ENCODE data around the gene NFYC. TPM values are rescaled to one million over a fixed set of nuclear protein-coding genes. Genes with fewer than 3 reads are reported as not detected.

NFYC gene
- total and polyA plus RNA-seq, 4 experiments from 2014 or later, result 47.7 to 73.6 (median 68.8) TPM

DNA sequence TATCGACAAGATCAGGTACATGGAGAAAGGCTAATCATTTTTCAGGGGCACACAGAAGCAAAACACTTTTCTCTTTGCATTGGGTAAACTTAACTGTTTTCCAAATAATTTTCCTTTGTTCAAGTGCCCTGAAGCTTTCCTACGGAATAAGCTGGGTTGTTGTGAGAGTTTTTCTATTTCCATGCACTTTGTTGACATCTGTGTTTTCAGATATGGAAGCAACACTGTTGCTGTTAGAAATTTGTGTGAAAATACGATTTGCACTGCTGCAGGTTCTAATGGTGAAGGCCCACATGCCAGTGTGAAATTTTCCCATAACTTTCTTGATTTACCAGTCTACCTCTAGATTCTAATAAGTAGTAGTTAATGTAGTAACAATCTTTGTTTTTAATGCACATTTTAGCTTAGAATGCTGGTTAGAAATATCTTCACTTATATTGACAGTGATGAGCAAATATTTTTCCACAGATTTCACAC lies 18.3 kb downstream of the NFYC start:
- Mint-ChIP-seq H3K27ac (peak overlapping the region; percentile 29 to 98 (median 87)), H3K36me3 (peaks cover 7 to 14% of the 10 kb centered on the region in 2 donors), H3K4me1 (peaks cover 33 to 79% (median 54%) of the 10 kb centered on the region in 4 donors), H3K27me3 (no peaks in the 10 kb centered on the region), H3K4me3 (peak overlapping the region; percentile 88 to 98 (median 95)), H3K9me3 (no peaks in the 10 kb centered on the region)
- peak overlapping the region; percentile 57 for H3K27ac ChIP-seq (ENCODE audit: low read depth, low read length)
- H3K4me3 ChIP-seq (ENCODE audit: low read length in 2 of 2), result peak overlapping the region; percentile 37 to 58
- no peaks in the 10 kb centered on the region for H3K36me3 ChIP-seq (ENCODE audit: insufficient read depth, low read length)
- no peak for DNase-seq
- ChIA-PET CTCF (ENCODE audit: partially characterized antibody) (interaction anchor here (1.4 to 1.9 kb wide), 2 partner anchors 41 to 64 kb away, joined by 4 to 7 read pairs; no protein-coding TSS in a partner anchor), POLR2A (ENCODE audit: partially characterized antibody) (interaction anchor here (0.9 to 10.0 kb wide), 3 partner anchors 10 to 17 kb away, joined by 3 to 137 read pairs (median 4); partner anchors contain the start of gene NFYC)
- no peaks in the 10 kb centered on the region for H3K27me3 ChIP-seq (ENCODE audit: insufficient read depth, low read length)
- peaks cover 66% of the 10 kb centered on the region for H3K4me1 ChIP-seq (ENCODE audit: insufficient read depth, low read length)
- intact Hi-C loops (cut with micrococcal nuclease), result loop anchor here (1.0 kb wide), 1 partner anchor 18 kb away; no protein-coding TSS in a partner anchor
- no peaks in the 10 kb centered on the region for H3K9me3 ChIP-seq (ENCODE audit: control insufficient read depth in 1 of 2, low read length in 2 of 2)

DNA sequence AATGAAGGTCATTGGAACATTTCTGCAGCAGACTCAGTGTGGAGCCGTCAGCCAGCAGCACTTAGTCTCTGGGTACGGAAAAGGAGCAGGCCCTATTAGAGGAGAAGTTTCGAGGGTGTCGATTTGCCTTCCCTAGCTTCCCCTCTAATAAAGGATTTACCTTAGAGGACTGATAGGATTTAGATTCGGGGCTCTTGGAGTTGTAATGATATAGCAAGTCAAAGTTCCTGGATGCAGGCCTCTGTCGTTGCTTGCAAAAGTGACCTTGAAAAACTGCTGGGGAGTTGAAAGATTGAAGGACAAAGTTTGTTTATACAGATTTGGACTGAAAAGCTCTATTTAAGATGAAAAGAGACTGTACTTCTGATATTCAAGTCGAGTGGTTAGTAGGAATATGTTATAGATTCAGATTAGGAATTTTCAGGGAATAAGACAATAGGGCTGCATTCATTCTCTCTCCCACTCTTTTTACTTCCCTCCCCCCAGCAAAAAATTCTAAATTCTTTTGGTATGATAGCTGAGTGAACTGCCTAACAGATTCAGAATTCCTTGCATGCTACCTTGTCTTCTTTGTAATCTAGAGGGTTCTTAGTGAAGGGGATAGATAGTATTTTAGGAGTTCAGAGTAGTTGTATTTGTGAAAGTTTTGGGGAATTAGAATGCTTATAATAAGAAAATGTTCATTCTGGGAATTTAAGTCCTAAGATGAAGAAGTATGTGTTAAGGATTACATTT lies 19.2 kb downstream of the NFYC start:
- Histone ChIP-seq H3K9me3 (ENCODE audit: control insufficient read depth in 1 of 2, low read length in 2 of 2) (no peaks in the 10 kb centered on the region), H3K27ac (ENCODE audit: low read depth, low read length) (peak overlapping the region; percentile 57), H3K4me1 (ENCODE audit: insufficient read depth, low read length) (peaks cover 61% of the 10 kb centered on the region), H3K4me3 (ENCODE audit: low read length in 2 of 2) (no peak overlapping the region), H3K36me3 (ENCODE audit: insufficient read depth, low read length) (no peaks in the 10 kb centered on the region), H3K27me3 (ENCODE audit: insufficient read depth, low read length) (no peaks in the 10 kb centered on the region)
- Mint-ChIP-seq H3K9me3 (no peaks in the 10 kb centered on the region), H3K36me3 (peaks cover 7 to 14% of the 10 kb centered on the region in 2 donors), H3K27ac (peak overlapping the region in 5 of 7 donors; percentile 2 to 87 (median 53)), H3K27me3 (no peaks in the 10 kb centered on the region), H3K4me3 (peak overlapping the region in 7 of 8 donors; percentile 7 to 95 (median 29)), H3K4me1 (peaks cover 32 to 81% (median 56%) of the 10 kb centered on the region in 4 donors)
- intact Hi-C loops (cut with micrococcal nuclease), result no loop called here
- ChIA-PET CTCF (ENCODE audit: partially characterized antibody) (interaction anchor here (1.3 to 1.9 kb wide), 3 partner anchors 41 to 64 kb away, joined by 3 to 7 read pairs (median 4); no protein-coding TSS in a partner anchor), POLR2A (ENCODE audit: partially characterized antibody) (interaction anchor here (0.6 to 10.0 kb wide), 2 partner anchors 17 to 1155 kb away, joined by 3 to 137 read pairs; partner anchors contain the start of gene NFYC)
- no peak for DNase-seq

DNA sequence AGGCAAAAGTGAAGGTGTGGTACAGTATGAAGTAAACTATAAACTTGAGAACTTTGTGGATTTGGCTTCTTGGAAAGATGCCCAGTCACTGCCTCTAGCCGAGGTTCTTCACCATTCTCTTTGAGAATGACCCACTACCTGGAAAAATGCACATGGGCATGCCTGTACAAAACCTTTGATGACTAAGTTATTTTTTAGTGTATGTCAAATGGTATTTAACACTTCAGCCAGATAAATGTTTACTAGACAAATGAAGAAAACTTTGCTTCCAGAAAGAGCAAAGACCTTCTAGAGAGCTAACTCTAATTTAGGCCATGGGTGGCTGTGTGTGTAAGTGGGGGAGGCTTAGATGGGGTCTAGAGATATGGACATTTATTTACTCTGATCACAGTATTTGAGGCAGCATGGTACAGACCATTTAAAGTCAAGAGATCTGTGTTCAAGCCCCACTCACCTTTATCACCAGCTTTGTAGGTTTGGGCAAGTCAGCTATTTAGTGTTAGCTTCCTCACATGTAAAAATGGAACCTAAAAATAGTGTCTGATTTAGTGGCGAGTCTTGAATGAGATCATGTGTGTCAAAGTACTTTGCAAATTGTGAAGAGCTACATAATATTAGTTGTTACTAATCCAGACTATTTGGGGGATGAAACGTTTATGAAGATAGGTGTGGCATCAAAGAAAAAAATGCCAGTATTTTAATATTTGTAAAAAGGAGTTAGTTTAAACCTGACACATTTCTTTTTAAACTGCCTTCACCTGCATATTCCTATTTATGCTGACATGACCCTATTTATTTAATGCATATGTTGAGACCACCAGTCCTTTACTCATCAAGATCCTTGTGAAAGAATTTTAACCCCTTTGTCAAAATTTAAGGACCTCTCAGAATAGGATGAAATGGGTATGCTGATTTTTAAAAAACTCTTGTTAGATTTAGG lies 20.2 kb downstream of the NFYC start:
- intact Hi-C loops (cut with micrococcal nuclease), result no loop called here
- H3K27ac ChIP-seq (ENCODE audit: low read depth, low read length), result no peak overlapping the region
- H3K4me1 Mint-ChIP-seq, result peaks cover 39 to 84% (median 60%) of the 10 kb centered on the region in 4 donors
- H3K36me3 ChIP-seq (ENCODE audit: insufficient read depth, low read length), result no peaks in the 10 kb centered on the region
- H3K4me1 ChIP-seq (ENCODE audit: insufficient read depth, low read length), result peaks cover 61% of the 10 kb centered on the region
- no peaks in the 10 kb centered on the region for H3K27me3 ChIP-seq (ENCODE audit: insufficient read depth, low read length)
- DNase-seq, result no peak
- H3K9me3 Mint-ChIP-seq, result no peaks in the 10 kb centered on the region
- peak overlapping the region; percentile 22 to 87 (median 53) for H3K27ac Mint-ChIP-seq
- ChIA-PET POLR2A (ENCODE audit: partially characterized antibody) (interaction anchor here (10.0 kb wide), 1 partner anchor 18 kb away, joined by 137 read pairs; the partner anchor contains the start of gene NFYC), CTCF (ENCODE audit: partially characterized antibody) (interaction anchor here (0.8 to 1.3 kb wide), 2 partner anchors 21 to 42 kb away, joined by 3 read pairs; partner anchors contain the start of gene NFYC)
- H3K27me3 Mint-ChIP-seq, result no peaks in the 10 kb centered on the region
- H3K4me3 Mint-ChIP-seq, result peak overlapping the region in 7 of 8 donors; percentile 41 to 77 (median 47)
- no peak overlapping the region for H3K4me3 ChIP-seq (ENCODE audit: low read length in 2 of 2)
- H3K9me3 ChIP-seq (ENCODE audit: control insufficient read depth in 1 of 2, low read length in 2 of 2), result no peaks in the 10 kb centered on the region
- H3K36me3 Mint-ChIP-seq, result peaks cover 8 to 9% of the 10 kb centered on the region in 2 donors

- intact Hi-C loops (cut with micrococcal nuclease), result no loop called here
- CTCF ChIA-PET (ENCODE audit: partially characterized antibody), result interaction anchor here (0.8 to 1.3 kb wide), 2 partner anchors 21 to 43 kb away, joined by 3 read pairs; partner anchors contain the start of gene NFYC
- H3K4me3 Mint-ChIP-seq, result peak overlapping the region in 2 of 8 donors; percentile 57 to 68
These were observed 21.0 kb downstream of the NFYC start for GRCh38 chr1:40712405-40712944.

DNA sequence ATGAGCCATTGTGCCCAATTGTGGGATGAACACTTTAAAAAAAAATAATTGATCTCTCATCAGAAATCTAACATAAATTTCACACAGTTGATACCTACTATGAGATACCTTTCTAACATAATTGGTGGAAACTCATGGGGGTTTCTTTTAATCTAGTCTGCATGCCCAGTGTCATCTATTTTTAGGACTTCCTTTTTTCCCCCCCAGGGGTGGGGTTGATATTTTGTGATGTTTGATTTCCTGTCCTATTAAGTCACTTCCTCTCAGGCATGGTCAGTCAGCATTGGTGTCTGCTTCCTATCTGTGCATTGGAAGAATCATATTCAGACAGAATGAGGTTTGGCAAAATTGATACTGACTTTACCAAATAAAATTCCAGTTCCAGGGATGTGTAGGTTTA lies 21.5 kb downstream of the NFYC start:
- CTCF ChIA-PET (ENCODE audit: partially characterized antibody), result no interaction called here
- POLR2A ChIA-PET (ENCODE audit: partially characterized antibody), result no interaction called here
- Mint-ChIP-seq H3K4me1 (peaks cover 45 to 93% (median 62%) of the 10 kb centered on the region in 4 donors), H3K27me3 (no peaks in the 10 kb centered on the region), H3K27ac (peak overlapping the region; percentile 18 to 87 (median 61)), H3K4me3 (peak overlapping the region in 7 of 8 donors; percentile 49 to 86 (median 58)), H3K9me3 (no peaks in the 10 kb centered on the region), H3K36me3 (peaks cover 8 to 9% of the 10 kb centered on the region in 2 donors)
- Histone ChIP-seq H3K27ac (ENCODE audit: low read depth, low read length) (peak overlapping the region; percentile 10), H3K4me3 (ENCODE audit: low read length in 2 of 2) (no peak overlapping the region), H3K27me3 (ENCODE audit: insufficient read depth, low read length) (no peaks in the 10 kb centered on the region), H3K9me3 (ENCODE audit: control insufficient read depth in 1 of 2, low read length in 2 of 2) (no peaks in the 10 kb centered on the region), H3K36me3 (ENCODE audit: insufficient read depth, low read length) (no peaks in the 10 kb centered on the region), H3K4me1 (ENCODE audit: insufficient read depth, low read length) (peaks cover 58% of the 10 kb centered on the region)
- peak in 2 of 5 donors; percentile 14 to 19 for DNase-seq
- intact Hi-C loops (cut with micrococcal nuclease), result no loop called here

More at GRCh38 chr1:40712405-40712944, 21.0 kb downstream of the NFYC start:
- H3K36me3 Mint-ChIP-seq, result peaks cover 8 to 9% of the 10 kb centered on the region in 2 donors
- Histone ChIP-seq H3K27ac (ENCODE audit: low read depth, low read length) (no peak overlapping the region), H3K4me3 (ENCODE audit: low read length in 2 of 2) (no peak overlapping the region), H3K36me3 (ENCODE audit: insufficient read depth, low read length) (no peaks in the 10 kb centered on the region), H3K4me1 (ENCODE audit: insufficient read depth, low read length) (peaks cover 61% of the 10 kb centered on the region), H3K9me3 (ENCODE audit: control insufficient read depth in 1 of 2, low read length in 2 of 2) (no peaks in the 10 kb centered on the region), H3K27me3 (ENCODE audit: insufficient read depth, low read length) (no peaks in the 10 kb centered on the region)
- no peaks in the 10 kb centered on the region for H3K27me3 Mint-ChIP-seq
- no peaks in the 10 kb centered on the region for H3K9me3 Mint-ChIP-seq
- H3K27ac Mint-ChIP-seq, result peak overlapping the region in 1 of 7 donors; percentile 87
- no peak for DNase-seq
- POLR2A ChIA-PET (ENCODE audit: partially characterized antibody), result interaction anchor here (10.0 kb wide), 1 partner anchor 19 kb away, joined by 137 read pairs; the partner anchor contains the start of gene NFYC
- H3K4me1 Mint-ChIP-seq, result peaks cover 44 to 92% (median 64%) of the 10 kb centered on the region in 4 donors

DNA sequence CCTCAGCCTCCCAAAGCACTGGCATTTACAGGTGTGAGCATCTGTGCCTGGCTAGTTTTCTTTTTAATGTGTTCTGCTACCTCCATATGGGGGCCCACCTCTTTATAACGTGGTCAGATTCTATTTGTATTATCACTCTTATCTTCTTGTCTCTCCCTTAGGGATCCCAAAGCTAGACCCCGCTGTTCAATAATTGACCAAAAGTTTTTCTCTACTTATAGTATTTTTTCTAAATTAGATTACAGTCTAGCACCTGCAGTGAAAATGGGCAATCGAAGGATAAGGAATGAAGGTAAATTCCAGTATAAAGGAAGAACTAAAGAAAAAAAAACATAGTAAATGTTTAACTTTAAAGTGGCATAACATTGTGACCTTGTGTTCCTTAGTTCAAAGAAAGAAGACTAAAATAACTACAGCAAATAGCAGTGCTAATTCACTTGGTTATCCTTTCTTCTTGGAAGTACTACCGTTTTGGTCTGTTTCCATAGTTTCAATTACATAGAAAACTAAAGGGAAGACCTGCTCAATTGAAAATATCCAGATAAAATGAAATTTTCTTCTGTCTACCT lies 24.1 kb downstream of the NFYC start:
- H3K4me3 ChIP-seq (ENCODE audit: low read length in 2 of 2), result no peak overlapping the region
- no peaks in the 10 kb centered on the region for H3K9me3 Mint-ChIP-seq
- peak overlapping the region in 2 of 7 donors; percentile 35 to 59 for H3K27ac Mint-ChIP-seq
- H3K4me1 Mint-ChIP-seq, result peaks cover 46 to 91% (median 54%) of the 10 kb centered on the region in 4 donors
- H3K27me3 ChIP-seq (ENCODE audit: insufficient read depth, low read length), result no peaks in the 10 kb centered on the region
- DNase-seq, result no peak
- POLR2A ChIA-PET (ENCODE audit: partially characterized antibody), result interaction anchor here (1.7 kb wide), 1 partner anchor 24 kb away, joined by 5 read pairs; the partner anchor contains the start of gene NFYC
- H3K4me1 ChIP-seq (ENCODE audit: insufficient read depth, low read length), result peaks cover 40% of the 10 kb centered on the region
- intact Hi-C loops (cut with micrococcal nuclease), result no loop called here
- peaks cover 6 to 8% of the 10 kb centered on the region in 2 donors for H3K36me3 Mint-ChIP-seq
- H3K27me3 Mint-ChIP-seq, result no peaks in the 10 kb centered on the region
- H3K27ac ChIP-seq (ENCODE audit: low read depth, low read length), result no peak overlapping the region
- no peaks in the 10 kb centered on the region for H3K9me3 ChIP-seq (ENCODE audit: control insufficient read depth in 1 of 2, low read length in 2 of 2)
- H3K36me3 ChIP-seq (ENCODE audit: insufficient read depth, low read length), result no peaks in the 10 kb centered on the region
- CTCF ChIA-PET (ENCODE audit: partially characterized antibody), result no interaction called here
- peak overlapping the region in 2 of 8 donors; percentile 31 to 56 for H3K4me3 Mint-ChIP-seq
